ENCODE measurements around the gene ABCA1. TPM values are rescaled to one million over a fixed set of nuclear protein-coding genes. Genes with fewer than 3 reads are reported as not detected.
"Not testable (repeated sequence)": the region's sequence is repeated elsewhere in the genome, so short reads cannot be mapped to it uniquely, and the experiment has no call there.

Gene ABCA1
- total RNA-seq, 4 donors from 2014 or later, result 87.3 to 188 (median 124) TPM

- no peak for TF ChIP-seq CTCF (IDR thresholded peaks at IDR 0.05)
- ATAC-seq (ENCODE audit: low FRiP score) (no peak), DNase-seq (ENCODE audit: low spot score) (no peak)
Observed at GRCh38 chr9:104774831-104775573, 153.0 kb downstream of the ABCA1 start.

GRCh38 chr9:104774132-104774531 is 153.8 kb downstream of the ABCA1 start:
- no peak for ATAC-seq (ENCODE audit: low FRiP score)

GRCh38 chr9:104772714-104773510 is 155.0 kb downstream of the ABCA1 start:
- no peak for ATAC-seq (ENCODE audit: low FRiP score)
- no peak for DNase-seq (ENCODE audit: low spot score)
- no peak for TF ChIP-seq CTCF (IDR thresholded peaks at IDR 0.05)

More at GRCh38 chr9:104774132-104774531, 153.8 kb downstream of the ABCA1 start:
- no peak for TF ChIP-seq CTCF (IDR thresholded peaks at IDR 0.05)
- DNase-seq (ENCODE audit: low spot score), result no peak

GRCh38 chr9:104769655-104770054 is 158.3 kb downstream of the ABCA1 start:
- DNase-seq (ENCODE audit: low spot score) (no peak), ATAC-seq (ENCODE audit: low FRiP score) (no peak)
- TF ChIP-seq CTCF (IDR thresholded peaks at IDR 0.05), result no peak

GRCh38 chr9:104769029-104769428 is 158.9 kb downstream of the ABCA1 start:
- ATAC-seq (ENCODE audit: low FRiP score); DNase-seq (ENCODE audit: low spot score): not testable (repeated sequence)

- TF ChIP-seq CTCF (IDR thresholded peaks at IDR 0.05), result no peak
- ATAC-seq (ENCODE audit: low FRiP score), result no peak
- no peak for DNase-seq (ENCODE audit: low spot score)
Observed at GRCh38 chr9:104767507-104767906, 160.4 kb downstream of the ABCA1 start.

GRCh38 chr9:104766025-104766424 is 161.9 kb downstream of the ABCA1 start:
- ATAC-seq (ENCODE audit: low FRiP score), result no peak
- no peak for TF ChIP-seq CTCF (IDR thresholded peaks at IDR 0.05)
- DNase-seq (ENCODE audit: low spot score), result no peak

Measured in omental fat pad (tissue), 4 donors.